ENCODE measurements around the gene PSMA5. TPM values are rescaled to one million over a fixed set of nuclear protein-coding genes. Genes with fewer than 3 reads are reported as not detected.
A peak's percentile ranks its signal among the peaks of the same experiment; 100 is the strongest.

The PSMA5 gene
- total and polyA plus RNA-seq, 2 donors (not counting 1 experiment from before 2014, with no cell fraction given) = 26.3 to 62.9 TPM

DNA sequence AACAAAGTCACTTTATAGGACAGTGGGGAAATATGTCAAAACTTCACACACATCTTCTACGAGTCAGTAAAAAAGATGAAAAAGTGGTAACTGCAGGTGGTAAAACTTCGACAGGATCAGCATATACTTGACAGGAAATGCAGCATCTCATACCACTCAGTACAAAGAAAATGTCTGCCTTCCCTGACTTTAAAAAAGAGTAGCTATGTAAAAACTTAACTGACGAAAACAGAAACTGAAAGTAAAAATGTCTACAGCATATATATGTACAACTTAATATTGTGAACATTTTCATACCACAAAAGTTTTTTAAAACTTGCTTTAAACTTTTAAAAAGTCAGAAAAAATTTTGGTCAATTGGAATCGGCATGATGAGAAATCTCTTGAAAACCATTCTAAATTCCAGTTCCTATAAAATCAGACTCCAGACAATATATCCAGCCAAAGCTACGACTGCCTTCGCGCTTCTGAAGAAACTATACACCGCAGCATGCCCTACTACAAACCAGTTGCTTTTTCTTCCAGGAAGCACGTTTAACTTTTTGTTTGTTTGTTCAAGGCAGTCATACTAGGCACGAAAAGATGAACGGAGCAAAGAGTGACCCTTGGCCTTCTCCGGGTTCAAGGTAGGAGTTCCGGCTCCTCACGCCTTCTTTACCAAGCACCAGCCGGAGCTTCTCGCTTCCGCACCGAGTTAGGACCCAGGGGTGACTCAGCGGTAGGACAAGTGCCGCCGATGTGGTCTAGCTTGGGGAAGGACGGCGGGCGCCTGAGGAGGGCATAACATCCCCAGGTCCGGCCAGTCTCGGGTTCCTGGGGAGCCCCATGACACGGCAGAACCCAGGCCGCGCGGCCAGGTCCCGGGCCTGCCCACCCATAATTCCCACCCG, 612 bp downstream of the PSMA5 start:
- peak overlapping the region; percentile 93 for H3K4me2 ChIP-seq (replicated peaks; ENCODE audit: low read depth, low read length, poor library complexity, severe bottlenecking)
- H3K4me3 ChIP-seq (ENCODE audit: control extremely low read depth in 1 of 5, extremely low read depth in 1 of 5, insufficient read depth in 1 of 5, low read depth in 2 of 5, low read length in 4 of 5) = peak overlapping the region; percentile 72 to 98 (median 79)

More for the DNA sequence above, 612 bp downstream of the PSMA5 start:
- H3K4me1 Mint-ChIP-seq = peaks cover 33% of the 10 kb centered on the region
- peak overlapping the region; percentile 71 to 82 for H3K27ac ChIP-seq (ENCODE audit: low read length in 2 of 2)
- peaks cover 45% of the 10 kb centered on the region for H3K79me2 ChIP-seq (ENCODE audit: control insufficient read depth, insufficient read depth, low read length)
- no peaks in the 10 kb centered on the region for H3K9me3 ChIP-seq (ENCODE audit: control extremely low read depth in 1 of 3, control insufficient read depth in 2 of 3, insufficient read depth in 1 of 3, low read length in 2 of 3)
- H3K4me3 Mint-ChIP-seq = peak overlapping the region; percentile 98
- peak; percentile 28 for ATAC-seq (ENCODE audit: low read depth)
- peak overlapping the region; percentile 77 for H3K9ac ChIP-seq (ENCODE audit: low read length)
- under 1% methylated on average over 25 of the region's 32 CpGs for WGBS (ENCODE audit: insufficient coverage)
- peak overlapping the region; percentile 99 for H2AFZ ChIP-seq (ENCODE audit: insufficient read depth, low read depth, low read length, poor library complexity, severe bottlenecking)
- DNase-seq = peak; percentile 71
- H3K27me3 Mint-ChIP-seq = no peaks in the 10 kb centered on the region
- intact Hi-C loops (cut with micrococcal nuclease) = loop anchor here (1.0 to 2.0 kb wide), 13 partner anchors 58 to 679 kb away; partner anchors contain the start of genes AHCYL1, AMPD2, ATXN7L2 and CELSR2
- ChIA-PET POLR2A (interaction anchor here (0.6 to 1.7 kb wide), 4 partner anchors 58 to 462 kb away, joined by 3 to 5 read pairs (median 4); partner anchors contain the start of genes ATXN7L2 and CYB561D1), CTCF (interaction anchor here (0.6 to 3.8 kb wide), 7 partner anchors 27 to 120 kb away, joined by 3 to 25 read pairs (median 4); partner anchors contain the start of genes ATXN7L2 and CYB561D1)
- peak overlapping the region; percentile 98 for H3K27ac Mint-ChIP-seq
- peaks cover 5% of the 10 kb centered on the region for H4K20me1 ChIP-seq (ENCODE audit: control insufficient read depth, insufficient read depth, low read length, poor library complexity, severe bottlenecking)
- H3K9me3 Mint-ChIP-seq (ENCODE audit: insufficient read depth) = no peaks in the 10 kb centered on the region
- no peaks in the 10 kb centered on the region for H3K27me3 ChIP-seq (replicated peaks in 1 of 4; ENCODE audit: control extremely low read depth in 1 of 4, control insufficient read depth in 3 of 4, insufficient read depth in 4 of 4, low read length in 3 of 4)
- H3K4me1 ChIP-seq (ENCODE audit: control insufficient read depth in 2 of 2, insufficient read depth in 2 of 2, low read length in 2 of 2) = peaks cover 13 to 19% of the 10 kb centered on the region in 2 donors
- H3K36me3 ChIP-seq (replicated peaks in 1 of 2; ENCODE audit: control extremely low read depth in 1 of 2, control insufficient read depth in 1 of 2, extremely low read depth in 1 of 2, insufficient read depth in 2 of 2, low read length in 1 of 2) = peaks cover 0 to 10% of the 10 kb centered on the region in 2 experiments
- TF ChIP-seq EZH2 (IDR thresholded peaks at IDR 0.05; ENCODE audit: borderline replicate concordance, insufficient read depth, low read depth, low read length, poor library complexity, severe bottlenecking) = no peak
- TF ChIP-seq CTCF (IDR thresholded peaks at IDR 0.05) = no peak

Data from B cell (primary cell).